Measurements from ENCODE around the gene GPR50.

GPR50 gene

GRCh38 chrX:151183233-151183753 is 6.9 kb downstream of the GPR50 start:
- TF ChIP-seq FOXM1 (IDR thresholded peaks at IDR 0.05; ENCODE audit: borderline replicate concordance, low read depth) (no peak), MAX (IDR thresholded peaks at IDR 0.05) (no peak), ZBTB7A (IDR thresholded peaks at IDR 0.05; ENCODE audit: low read depth) (no peak), NFIC (IDR thresholded peaks at IDR 0.05) (no peak)

DNA sequence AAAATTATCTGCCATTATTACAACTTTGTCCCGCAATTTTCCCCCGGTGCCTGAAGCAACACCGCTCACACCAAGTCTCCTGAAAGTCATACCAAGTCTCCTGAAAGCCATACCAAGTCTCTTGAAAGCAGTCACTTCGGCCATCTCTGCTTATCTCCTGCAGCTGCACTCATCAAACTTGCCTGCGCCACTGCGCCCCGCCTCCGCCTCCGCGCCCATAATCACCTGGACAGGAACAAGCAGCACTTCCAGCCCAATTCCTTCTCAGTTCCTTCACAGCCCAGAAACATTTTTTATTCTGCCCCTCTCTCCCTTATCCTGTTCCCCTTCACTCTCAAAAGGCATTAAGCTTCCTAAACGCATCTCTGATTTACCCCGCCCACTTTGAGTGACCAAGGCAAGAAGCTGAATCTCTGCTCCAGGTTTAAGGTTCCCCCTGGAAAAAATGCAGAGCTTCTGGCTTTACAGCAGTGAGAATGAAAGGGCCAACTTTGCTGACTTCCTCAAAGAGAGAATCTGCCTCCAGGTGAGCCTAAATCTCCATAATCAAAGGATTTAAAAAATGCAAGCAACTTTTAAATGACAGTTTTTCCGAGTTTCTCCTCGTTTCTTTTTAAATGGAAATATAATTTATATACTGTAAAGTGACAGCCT is 7.7 kb downstream of the GPR50 start:
- TF ChIP-seq RAD21 (IDR thresholded peaks at IDR 0.05; ENCODE audit: low read depth) (no peak), TCF12 (IDR thresholded peaks at IDR 0.05; ENCODE audit: low read depth) (no peak), USF1 (IDR thresholded peaks at IDR 0.05) (no peak), ZBTB7A (IDR thresholded peaks at IDR 0.05; ENCODE audit: low read depth) (no peak), EP300 (IDR thresholded peaks at IDR 0.05; ENCODE audit: borderline replicate concordance) (no peak), REST (IDR thresholded peaks at IDR 0.05; ENCODE audit: low read depth) (no peak), CREB1 (IDR thresholded peaks at IDR 0.05; ENCODE audit: low read depth) (no peak), NFIC (IDR thresholded peaks at IDR 0.05) (no peak), EGR1 (IDR thresholded peaks at IDR 0.05) (no peak), TAF1 (IDR thresholded peaks at IDR 0.05; ENCODE audit: low read depth) (no peak), CEBPB (IDR thresholded peaks at IDR 0.05) (no peak), YY1 (IDR thresholded peaks at IDR 0.05; ENCODE audit: low read depth) (no peak), TEAD4 (IDR thresholded peaks at IDR 0.05) (no peak), MAX (IDR thresholded peaks at IDR 0.05) (no peak), FOXM1 (IDR thresholded peaks at IDR 0.05; ENCODE audit: borderline replicate concordance, low read depth) (no peak)

DNA sequence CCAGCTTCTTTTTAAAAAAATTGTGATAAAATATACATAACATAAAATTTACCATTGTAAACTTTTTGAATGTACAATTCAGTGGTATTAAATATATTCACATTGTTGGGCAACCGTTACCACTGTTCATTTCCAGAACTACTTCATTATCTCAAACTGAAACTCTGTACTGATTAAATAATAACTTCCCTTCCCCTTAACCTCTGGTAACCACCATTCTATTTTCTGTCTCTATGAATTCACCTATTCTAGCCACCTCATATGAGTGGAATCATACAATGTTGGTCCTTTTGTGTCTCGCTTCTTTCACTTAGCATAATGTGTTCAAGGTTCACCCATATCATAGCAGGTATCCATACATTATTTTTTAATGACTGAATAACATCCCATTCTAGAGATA is 8.3 kb downstream of the GPR50 start:
- TF ChIP-seq MAX (IDR thresholded peaks at IDR 0.05) (no peak), EGR1 (IDR thresholded peaks at IDR 0.05) (no peak), YY1 (IDR thresholded peaks at IDR 0.05; ENCODE audit: low read depth) (no peak), EP300 (IDR thresholded peaks at IDR 0.05; ENCODE audit: borderline replicate concordance) (no peak), RAD21 (IDR thresholded peaks at IDR 0.05; ENCODE audit: low read depth) (no peak)

GRCh38 chrX:151206871-151207270 is 30.5 kb downstream of the GPR50 start:
- TF ChIP-seq ZBTB7A (IDR thresholded peaks at IDR 0.05; ENCODE audit: low read depth): no peak
- no peak for TF ChIP-seq EP300 (IDR thresholded peaks at IDR 0.05; ENCODE audit: borderline replicate concordance)
- TF ChIP-seq USF1 (IDR thresholded peaks at IDR 0.05): no peak
- no peak for TF ChIP-seq TAF1 (IDR thresholded peaks at IDR 0.05; ENCODE audit: low read depth)
- no peak for TF ChIP-seq RAD21 (IDR thresholded peaks at IDR 0.05; ENCODE audit: low read depth)
- TF ChIP-seq MAX (IDR thresholded peaks at IDR 0.05): no peak
- TF ChIP-seq NFIC (IDR thresholded peaks at IDR 0.05): no peak
- TF ChIP-seq CEBPB (IDR thresholded peaks at IDR 0.05): no peak

GRCh38 chrX:151225843-151226242 is 49.5 kb downstream of the GPR50 start:
- TF ChIP-seq EP300 (IDR thresholded peaks at IDR 0.05; ENCODE audit: borderline replicate concordance) (no peak), YY1 (IDR thresholded peaks at IDR 0.05; ENCODE audit: low read depth) (no peak), NFIC (IDR thresholded peaks at IDR 0.05) (no peak), TCF12 (IDR thresholded peaks at IDR 0.05; ENCODE audit: low read depth) (no peak), RAD21 (IDR thresholded peaks at IDR 0.05; ENCODE audit: low read depth) (no peak), FOXM1 (IDR thresholded peaks at IDR 0.05; ENCODE audit: borderline replicate concordance, low read depth) (no peak), TEAD4 (IDR thresholded peaks at IDR 0.05) (no peak), CEBPB (IDR thresholded peaks at IDR 0.05) (no peak), ZBTB7A (IDR thresholded peaks at IDR 0.05; ENCODE audit: low read depth) (no peak), MAX (IDR thresholded peaks at IDR 0.05) (no peak), EGR1 (IDR thresholded peaks at IDR 0.05) (no peak), CREB1 (IDR thresholded peaks at IDR 0.05; ENCODE audit: low read depth) (no peak), USF1 (IDR thresholded peaks at IDR 0.05) (no peak), TAF1 (IDR thresholded peaks at IDR 0.05; ENCODE audit: low read depth) (no peak)

DNA sequence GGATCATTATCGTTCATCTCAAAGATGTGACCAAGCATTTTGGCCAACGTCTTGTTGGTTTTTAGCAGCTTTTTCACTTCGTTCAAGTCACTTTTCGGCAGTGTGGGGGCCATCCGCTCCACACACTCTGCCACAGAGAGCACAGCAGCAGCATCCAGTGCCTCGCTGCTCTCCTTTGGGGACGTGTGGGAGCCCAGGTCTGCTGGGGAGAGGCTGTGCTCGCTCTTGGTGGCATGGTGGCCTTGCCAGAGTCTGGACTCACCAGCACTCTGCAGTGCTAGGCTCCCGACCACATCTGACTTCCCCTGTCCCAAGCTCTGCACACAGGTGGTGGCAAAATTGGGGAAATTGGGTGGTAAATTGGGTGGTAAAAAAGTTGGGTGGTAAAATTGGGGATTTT is 50.6 kb downstream of the GPR50 start:
- TF ChIP-seq NFIC (IDR thresholded peaks at IDR 0.05) (no peak), USF1 (IDR thresholded peaks at IDR 0.05) (no peak), MAX (IDR thresholded peaks at IDR 0.05) (no peak), FOXM1 (IDR thresholded peaks at IDR 0.05; ENCODE audit: borderline replicate concordance, low read depth) (no peak), TCF12 (IDR thresholded peaks at IDR 0.05; ENCODE audit: low read depth) (no peak), TEAD4 (IDR thresholded peaks at IDR 0.05) (no peak), TAF1 (IDR thresholded peaks at IDR 0.05; ENCODE audit: low read depth) (no peak), ZBTB7A (IDR thresholded peaks at IDR 0.05; ENCODE audit: low read depth) (no peak), EGR1 (IDR thresholded peaks at IDR 0.05) (no peak), EP300 (IDR thresholded peaks at IDR 0.05; ENCODE audit: borderline replicate concordance) (no peak), CEBPB (IDR thresholded peaks at IDR 0.05) (no peak), YY1 (IDR thresholded peaks at IDR 0.05; ENCODE audit: low read depth) (no peak), CREB1 (IDR thresholded peaks at IDR 0.05; ENCODE audit: low read depth) (no peak), REST (IDR thresholded peaks at IDR 0.05; ENCODE audit: low read depth) (no peak), RAD21 (IDR thresholded peaks at IDR 0.05; ENCODE audit: low read depth) (no peak)
